Thyroid gland (tissue), 4 donors: Measurements from ENCODE around the gene ALDH4A1.

Experiments
- CTCF ChIP-seq, 6 experiments: fragments of 200-600 bp in 3 of 6; fragments of 450-650 bp in 3 of 6; sonication (generic) in 3 of 6; IDR thresholded peaks; one replicate each; pipeline ENCODE4 v1.5.1; 2016 to 2019; ENCODE audit warnings: antibody characterized with exemption in 6 of 6, mild to moderate bottlenecking in 2 of 6, inconsistent platforms in 1 of 6, moderate library complexity in 1 of 6
- POLR2A ChIP-seq, 2 donors: fragments of 450-650 bp; IDR thresholded peaks; one replicate each; pipeline ENCODE4 v1.6.1; 2017; ENCODE audit warnings: antibody characterized with exemption in 2 of 2, mild to moderate bottlenecking in 2 of 2, moderate library complexity in 1 of 2

GRCh38 chr1:18931730-18932129, 29.4 kb upstream of the ALDH4A1 start:
- TF ChIP-seq CTCF (IDR thresholded peaks at IDR 0.05), result no peak
- TF ChIP-seq POLR2A (IDR thresholded peaks at IDR 0.05), result no peak
